Cardiac muscle cell (in vitro differentiated cells and primary cell): Measurements from ENCODE around the gene LPCAT2. TPM values are rescaled to one million over a fixed set of nuclear protein-coding genes. Genes with fewer than 3 reads are reported as not detected.

Source experiments
- DNase-seq, 2 donors: peaks; one replicate each; pipeline versions ENCODE4 v3.0.0 to v3.0.0-alpha.2; 2010 to 2017; ENCODE audit warnings: low read depth in 1 of 2, low spot score in 1 of 2
- H3K27ac ChIP-seq: fragments of 200-600 bp; sonication (generic); 2 replicates; pipeline ENCODE4 v1.5.1; 2016
- H3K27me3 ChIP-seq: fragments of 200-600 bp; sonication (generic); 2 replicates; pipeline ENCODE4 v1.6.0; 2016; ENCODE audit warnings: control low read depth
- H3K36me3 ChIP-seq: fragments of 200-600 bp; sonication (generic); 2 replicates; pipeline ENCODE4 v1.5.1; 2016; ENCODE audit warnings: control low read depth
- H3K4me1 ChIP-seq: fragments of 200-600 bp; sonication (generic); 2 replicates; pipeline ENCODE4 v1.8.1; 2017; ENCODE audit warnings: low read depth, mild to moderate bottlenecking, mixed run types
- H3K4me3 ChIP-seq: fragments of 200-600 bp; sonication (generic); 2 replicates; pipeline ENCODE4 v1.5.1; 2016; ENCODE audit warnings: mild to moderate bottlenecking
- H3K9me3 ChIP-seq: fragments of 200-600 bp; sonication (generic); 2 replicates; pipeline ENCODE4 v1.5.1; 2017; ENCODE audit warnings: low read depth, mild to moderate bottlenecking, control low read depth
- CTCF ChIP-seq: IDR thresholded peaks from 2 replicates; pipeline ENCODE4 v1.5.1; 2012; ENCODE audit warnings: low read depth, mild to moderate bottlenecking, low read length
- polyA plus RNA-seq: library from polyadenylated mRNA; unstranded; fragments of >200 nt; fragmentation: Nextera tagmentation; extraction: Ambion mirVana; gene quantifications from 2 replicates; pipeline ENCODE4 v1.2.1, GENCODE V29; 2016
- total RNA-seq: library from RNA; depleted of rRNA; stranded (reverse); fragments of >200 nt; gene quantifications from 2 replicates; pipeline ENCODE4 v1.2.3, GENCODE V29; 2016

Gene LPCAT2
- total RNA-seq (1.5 and 6.2 TPM in 2 replicates), polyA plus RNA-seq (4.0 and 4.4 TPM in 2 replicates)

- TF ChIP-seq CTCF, result no peak
- Histone ChIP-seq H3K9me3 (no peaks in the 10 kb centered on the region), H3K27ac (no peak within 1 kb of the TSS), H3K36me3 (no peaks in the 10 kb centered on the region), H3K4me1 (no peaks in the 10 kb centered on the region), H3K27me3 (peaks cover 9% of the 10 kb centered on the region), H3K4me3 (peak within 1 kb of the TSS; percentile 53)
- peak; percentile 91 for DNase-seq
These were observed at the start of gene LPCAT2 for GRCh38 chr16:55508941-55509931. TSS of gene LPCAT2 (plus strand) at chr16:55509072. CDS start at chr16:55509182, 110 bp downstream.

DNA sequence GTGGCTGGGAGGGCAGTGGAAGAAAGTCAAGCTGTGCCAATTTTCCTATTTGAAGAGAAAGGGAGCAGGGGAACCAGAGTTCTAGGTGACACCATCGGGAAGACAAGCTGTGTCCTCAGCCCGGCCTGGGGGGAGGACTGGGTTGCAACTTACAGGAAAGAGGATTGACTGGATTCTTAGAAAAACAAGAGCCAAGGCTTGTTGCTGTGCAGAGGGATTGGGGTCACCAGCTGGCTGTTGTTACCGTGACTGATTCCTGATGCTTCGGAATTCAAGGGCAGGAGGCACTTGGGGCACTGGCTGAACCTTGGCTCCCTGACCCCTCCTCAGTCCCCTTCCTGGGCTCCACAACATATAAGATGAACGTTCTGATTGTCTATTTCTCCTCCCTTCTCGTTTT is 46.6 kb upstream of the LPCAT2 start:
- no peak overlapping the region for H3K4me3 ChIP-seq
- H3K9me3 ChIP-seq, result no peaks in the 10 kb centered on the region
- no peak for TF ChIP-seq CTCF
- H3K27me3 ChIP-seq, result peaks cover 11% of the 10 kb centered on the region
- no peak for DNase-seq
- H3K27ac ChIP-seq, result no peak overlapping the region
- no peaks in the 10 kb centered on the region for H3K36me3 ChIP-seq
- H3K4me1 ChIP-seq, result no peaks in the 10 kb centered on the region

DNA sequence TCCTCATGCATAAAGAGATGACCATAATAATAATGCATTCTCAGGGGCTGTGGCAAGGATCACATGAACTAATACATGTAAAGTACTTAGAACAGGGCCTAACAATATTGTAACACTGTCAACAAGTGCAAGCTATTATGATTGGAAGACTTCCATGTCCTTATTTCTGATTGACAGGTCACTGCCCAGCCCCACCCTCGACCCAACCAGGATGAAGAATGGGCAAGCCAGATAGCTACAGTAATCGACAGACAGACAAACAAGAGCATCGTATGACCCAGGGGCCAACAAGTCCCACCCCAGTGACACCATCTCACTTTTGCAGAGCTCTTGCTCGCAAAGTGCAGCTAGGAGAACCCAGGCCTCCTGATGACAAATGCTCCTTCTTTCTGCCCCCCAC is 44.5 kb upstream of the LPCAT2 start:
- no peak overlapping the region for H3K4me3 ChIP-seq
- no peaks in the 10 kb centered on the region for H3K36me3 ChIP-seq
- DNase-seq, result no peak
- no peak for TF ChIP-seq CTCF
- H3K9me3 ChIP-seq, result no peaks in the 10 kb centered on the region
- H3K27me3 ChIP-seq, result peaks cover 3% of the 10 kb centered on the region
- no peak overlapping the region for H3K27ac ChIP-seq
- no peaks in the 10 kb centered on the region for H3K4me1 ChIP-seq

- H3K36me3 ChIP-seq, result no peaks in the 10 kb centered on the region
- peak; percentile 99 for TF ChIP-seq CTCF
- DNase-seq, result peak; percentile 89 to 94
- peaks cover 2% of the 10 kb centered on the region for H3K27me3 ChIP-seq
- no peak overlapping the region for H3K4me3 ChIP-seq
- no peak overlapping the region for H3K27ac ChIP-seq
- H3K9me3 ChIP-seq, result no peaks in the 10 kb centered on the region
- H3K4me1 ChIP-seq, result no peaks in the 10 kb centered on the region
These were observed 43.6 kb upstream of the LPCAT2 start for GRCh38 chr16:55465077-55465896.

GRCh38 chr16:55466209-55466608 is 42.7 kb upstream of the LPCAT2 start:
- no peaks in the 10 kb centered on the region for H3K4me1 ChIP-seq
- H3K9me3 ChIP-seq, result no peaks in the 10 kb centered on the region
- H3K36me3 ChIP-seq, result no peaks in the 10 kb centered on the region
- DNase-seq, result no peak
- no peaks in the 10 kb centered on the region for H3K27me3 ChIP-seq
- no peak for TF ChIP-seq CTCF
- no peak overlapping the region for H3K4me3 ChIP-seq
- H3K27ac ChIP-seq, result no peak overlapping the region
